GM19240 (cell line): ENCODE data around the gene LPP.

ENCODE experiments used
- DNase-seq: peaks from one replicate; pipeline ENCODE4 v3.0.0; 2011; ENCODE audit warnings: low spot score; ENCODE audit not compliant: insufficient read length

LPP gene

DNA sequence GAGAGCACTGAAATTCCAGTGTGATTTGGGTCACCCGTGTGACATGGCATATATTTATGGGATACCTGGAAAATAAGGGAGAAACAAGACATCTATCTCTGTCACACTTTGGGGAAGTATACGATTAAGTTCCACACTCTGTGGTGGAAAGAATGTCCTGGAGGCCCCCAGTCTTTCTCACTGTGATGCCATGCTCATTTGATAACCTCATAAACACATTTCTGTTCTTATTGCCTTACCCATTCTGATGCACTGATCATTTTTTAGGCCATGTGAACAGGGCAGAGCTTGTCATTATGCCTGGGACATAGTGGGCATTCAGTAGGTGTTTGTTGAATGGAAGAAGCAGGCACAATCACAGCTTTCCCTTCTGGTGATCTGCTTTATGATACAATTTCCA lies 668.5 kb downstream of the LPP start:
- no peak for DNase-seq

DNA sequence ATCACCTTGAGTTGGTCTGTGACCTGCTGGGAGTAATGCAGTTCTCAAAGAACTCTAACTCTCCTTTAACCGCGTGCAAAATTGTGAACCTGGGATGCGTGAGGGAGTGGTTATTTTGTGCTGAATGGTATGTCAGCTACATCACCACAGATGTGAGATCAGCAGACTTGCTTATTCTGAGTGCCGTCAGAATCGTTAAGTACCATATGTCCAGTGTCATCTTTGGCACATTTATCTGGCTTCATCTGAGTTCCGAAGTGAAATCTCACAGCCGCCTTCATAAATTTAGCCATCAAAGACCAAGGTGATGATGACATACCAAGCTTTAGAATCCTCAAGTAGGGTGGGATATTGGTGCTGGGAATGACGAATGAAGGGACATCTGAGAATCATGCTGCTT lies 670.6 kb downstream of the LPP start:
- no peak for DNase-seq

DNA sequence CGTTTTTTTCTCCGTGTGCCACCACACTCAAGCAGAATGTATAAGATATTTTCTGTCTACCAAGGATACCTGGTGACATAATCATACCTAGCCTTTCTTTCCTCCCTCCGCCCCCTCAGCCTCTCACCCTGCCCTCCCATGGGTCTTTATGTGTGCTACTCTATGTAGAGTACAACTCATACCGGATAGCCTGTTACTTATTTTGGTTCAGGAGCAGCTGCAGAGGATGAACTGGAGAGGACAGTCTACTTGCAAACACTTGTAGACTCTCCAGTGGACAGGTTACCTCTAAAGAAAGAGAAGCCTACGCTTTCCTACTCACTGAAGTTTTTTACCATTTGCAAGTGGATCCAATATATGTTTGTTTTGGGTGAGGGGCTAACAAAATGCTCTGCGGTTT lies 671.9 kb downstream of the LPP start:
- no peak for DNase-seq

DNA sequence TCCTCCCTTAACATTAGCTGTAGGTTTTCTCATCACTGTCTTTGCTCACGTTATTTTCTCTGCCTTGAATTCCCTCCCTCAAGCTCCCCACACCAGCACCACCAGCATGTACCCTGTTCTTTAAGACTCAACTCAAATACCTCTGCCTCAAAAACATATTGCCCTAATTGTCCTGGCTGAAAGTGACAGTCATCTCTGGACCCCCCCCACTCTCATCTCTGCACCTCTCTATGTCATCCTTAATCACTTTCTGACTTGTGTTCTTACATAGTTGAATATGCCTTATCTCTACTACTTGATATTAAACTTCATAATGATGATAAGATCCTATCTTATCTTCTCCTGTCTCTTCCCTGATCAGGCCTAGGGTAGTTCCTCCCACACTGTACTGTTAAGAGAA lies 672.6 kb downstream of the LPP start:
- DNase-seq: no peak

DNA sequence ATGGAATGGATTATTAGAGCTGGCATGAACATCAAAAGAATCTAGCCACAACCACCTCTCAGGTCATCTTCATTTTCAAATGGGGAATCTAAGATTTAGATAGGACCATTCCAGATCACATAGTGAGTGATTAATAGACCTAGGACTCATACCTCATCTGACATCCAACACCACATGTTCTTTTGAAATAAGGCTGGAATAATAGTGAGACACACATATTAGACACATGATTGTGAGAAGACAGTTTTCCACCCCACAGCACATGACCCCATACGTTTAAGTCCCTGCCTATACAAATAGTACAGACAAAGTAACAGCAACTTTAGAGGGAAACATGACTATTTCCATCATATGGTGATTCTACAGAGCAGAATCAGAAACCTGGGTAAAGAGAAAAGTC lies 673.1 kb downstream of the LPP start:
- no peak for DNase-seq

DNA sequence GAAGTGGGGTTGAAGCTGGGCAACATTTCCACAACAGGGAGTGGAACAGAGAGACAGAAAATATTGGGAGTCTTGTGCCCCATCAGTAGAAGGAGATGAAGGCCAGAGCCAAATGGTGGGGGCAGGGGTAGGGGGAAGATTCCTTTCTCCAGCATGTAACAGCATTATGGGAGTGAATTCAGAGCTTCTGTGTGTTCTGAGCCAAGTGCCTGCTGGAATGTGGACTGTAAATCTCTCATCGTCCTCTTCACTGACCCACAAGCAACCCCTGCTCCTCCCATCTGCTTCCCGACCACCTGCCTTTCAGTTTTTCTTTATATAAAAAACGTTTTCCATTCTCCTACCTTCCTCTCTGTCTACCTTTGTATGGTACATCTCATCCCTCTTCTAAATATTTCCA lies 673.6 kb downstream of the LPP start:
- DNase-seq: no peak

DNA sequence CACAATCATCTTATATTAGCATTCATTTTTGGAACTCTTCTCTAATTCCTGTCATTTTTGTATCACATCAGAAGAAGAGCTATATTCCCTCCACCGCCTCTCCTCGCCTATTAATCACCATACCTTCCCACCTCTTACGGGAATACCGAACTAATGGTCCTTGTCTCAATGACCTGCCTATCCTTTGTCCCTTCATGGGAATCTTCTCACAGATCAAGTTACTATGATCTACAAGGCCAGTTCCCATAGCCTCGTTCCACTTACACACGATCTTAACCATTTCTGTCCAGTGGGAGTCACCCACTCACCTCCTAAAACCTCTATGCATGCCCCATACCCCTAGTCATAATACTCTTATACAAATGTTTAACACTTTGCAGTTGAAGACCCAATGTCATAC lies 675.2 kb downstream of the LPP start:
- DNase-seq: no peak

DNA sequence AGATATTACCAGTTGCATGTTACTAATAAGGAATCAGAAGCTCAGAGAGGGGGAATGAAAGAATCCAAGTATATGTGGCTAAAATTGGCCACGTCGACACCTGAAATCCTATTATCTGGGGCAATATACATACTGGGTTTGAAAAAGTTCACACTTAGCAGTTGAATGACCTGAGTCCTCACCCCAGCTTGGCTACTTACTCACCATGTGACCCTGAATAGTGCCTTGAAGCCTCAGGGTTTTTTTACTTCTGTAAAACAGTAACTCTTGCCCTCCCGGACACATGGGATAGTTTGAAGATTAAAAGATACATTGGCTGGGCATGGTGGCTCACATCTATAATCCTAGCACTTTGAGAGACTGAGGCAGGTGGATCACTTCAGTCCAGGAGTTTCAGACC lies 675.6 kb downstream of the LPP start:
- DNase-seq: no peak

DNA sequence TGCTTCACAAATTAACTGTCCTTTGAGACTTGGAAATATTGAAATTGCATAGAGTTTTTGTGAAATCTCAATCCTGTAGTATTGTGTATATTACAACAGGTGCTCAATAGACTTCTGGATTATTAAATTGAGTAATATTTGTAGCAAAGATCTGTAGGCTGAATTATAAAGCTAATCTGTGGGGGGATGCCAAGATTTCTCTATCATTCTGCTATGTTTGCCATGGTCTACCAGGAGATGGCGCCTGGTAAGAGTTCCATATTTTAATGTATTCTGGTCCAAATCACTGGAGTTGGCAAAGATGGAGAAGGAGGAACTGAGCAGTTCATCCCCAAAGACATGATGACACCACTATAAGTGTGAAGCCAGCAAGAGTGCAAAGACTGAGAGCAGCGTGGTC lies 676.9 kb downstream of the LPP start:
- DNase-seq: no peak

DNA sequence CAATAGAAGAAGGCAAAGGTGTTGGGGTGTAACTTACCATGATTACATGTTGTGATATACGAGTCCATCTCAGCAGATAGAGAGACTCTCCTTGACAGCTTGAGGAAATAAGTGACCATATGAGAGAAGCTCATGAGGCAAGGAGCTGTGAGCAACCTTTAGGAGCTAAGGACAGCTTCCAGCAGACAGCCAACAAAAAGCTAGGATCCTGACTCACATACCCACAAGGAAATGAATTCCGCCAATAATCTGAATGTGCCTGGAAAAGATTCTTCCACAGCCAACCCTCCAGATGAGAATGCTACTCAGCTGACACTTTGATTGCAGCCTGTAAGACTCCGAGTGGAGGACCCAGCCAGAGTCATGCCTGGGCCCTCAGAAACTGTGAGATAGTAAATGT lies 678.2 kb downstream of the LPP start:
- DNase-seq: no peak

DNA sequence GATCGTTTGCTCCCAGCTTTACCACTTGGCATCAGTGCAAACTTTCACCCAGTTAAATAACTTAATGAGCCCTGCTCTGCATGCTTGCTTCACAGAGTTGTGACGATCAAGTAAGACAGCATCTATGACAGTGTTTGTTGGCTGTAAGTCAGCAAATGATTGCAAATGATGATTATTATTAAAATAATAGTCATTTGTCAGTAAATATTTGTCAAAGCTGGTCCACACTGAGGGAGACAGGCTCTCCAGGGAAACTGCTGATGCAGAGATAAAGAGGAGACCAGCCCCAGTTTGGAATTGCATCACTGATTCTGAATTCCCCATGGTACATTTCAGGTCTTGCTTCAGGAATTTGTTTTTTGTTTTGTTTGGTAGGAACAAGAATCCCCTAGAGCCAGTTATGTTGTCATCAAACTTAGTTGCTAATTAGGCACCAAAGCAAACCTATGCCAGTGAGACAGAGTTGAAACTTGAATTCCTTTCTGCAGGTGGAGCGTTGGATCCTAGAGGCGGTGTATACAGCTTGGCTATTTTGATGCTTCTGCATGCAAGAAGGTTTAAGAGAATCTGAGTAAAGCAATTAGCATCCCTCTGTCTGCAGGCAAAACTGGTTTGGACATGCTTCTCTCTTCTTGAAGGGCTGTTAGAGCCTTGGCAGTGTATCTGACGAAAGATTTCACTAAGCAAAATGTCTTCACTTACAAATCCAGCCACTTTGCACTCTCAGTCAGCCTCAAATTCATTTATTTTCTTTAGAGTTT lies 679.2 kb downstream of the LPP start:
- no peak for DNase-seq

DNA sequence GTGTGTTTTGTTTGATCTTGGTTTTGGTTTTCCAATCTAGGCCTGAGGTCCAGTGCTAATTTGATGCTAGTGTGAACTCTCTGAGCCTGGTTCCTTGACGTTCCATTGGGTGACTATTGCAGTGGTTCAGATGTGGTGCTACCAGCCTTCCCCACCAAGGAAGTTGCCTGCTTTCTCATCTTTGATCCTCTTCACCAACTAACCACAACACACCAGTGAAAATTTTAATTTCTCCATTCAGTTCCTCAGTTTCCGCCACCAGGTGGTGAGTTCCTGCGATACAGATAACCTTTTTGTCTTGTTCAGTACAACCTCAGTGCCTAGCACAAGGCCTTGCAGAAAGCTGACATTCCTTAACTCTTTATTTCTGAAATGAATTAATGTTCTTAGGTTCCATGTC lies 680.4 kb downstream of the LPP start:
- DNase-seq: no peak

DNA sequence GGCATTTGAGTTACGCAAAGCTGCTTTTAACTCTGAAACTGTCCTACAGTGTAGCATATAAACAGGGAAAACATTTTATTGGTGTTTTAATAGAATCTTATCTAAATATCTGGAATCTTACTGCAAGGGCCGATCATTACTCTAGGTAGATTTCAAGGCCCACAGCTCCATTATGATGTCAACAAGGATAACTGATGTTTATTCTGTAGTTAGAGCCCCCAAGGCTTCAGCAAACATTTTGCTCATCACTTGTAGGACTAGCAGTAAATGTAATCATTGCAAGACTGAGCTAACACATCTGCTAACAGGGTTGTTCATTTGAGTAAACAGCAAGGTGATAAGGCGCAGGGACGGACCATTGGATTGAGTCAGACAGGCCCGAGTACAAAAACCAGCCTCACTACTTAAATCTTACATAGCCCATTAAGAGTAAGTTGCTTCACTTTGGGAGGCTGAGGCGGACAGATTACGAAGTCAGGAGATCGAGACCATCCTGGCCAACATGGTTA lies 685.3 kb downstream of the LPP start:
- DNase-seq: no peak

DNA sequence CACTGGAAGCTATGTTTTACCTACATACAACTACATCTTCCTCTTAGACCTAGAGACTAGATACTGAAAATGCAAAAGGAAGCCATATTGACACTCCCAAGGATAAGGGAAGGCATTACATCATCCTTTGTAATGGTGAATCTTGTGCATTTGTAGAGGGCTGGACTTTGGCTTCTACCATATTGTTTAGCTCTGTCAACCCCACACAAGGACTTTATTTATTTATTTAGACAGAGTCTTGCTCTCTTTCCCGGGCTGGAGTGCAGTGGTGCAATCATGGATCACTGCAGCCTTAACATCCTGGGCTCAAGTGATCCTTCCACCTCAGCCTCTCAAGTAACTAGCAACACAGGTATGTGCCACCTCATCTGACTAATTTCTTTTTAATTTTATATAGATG lies 686.3 kb downstream of the LPP start:
- no peak for DNase-seq

DNA sequence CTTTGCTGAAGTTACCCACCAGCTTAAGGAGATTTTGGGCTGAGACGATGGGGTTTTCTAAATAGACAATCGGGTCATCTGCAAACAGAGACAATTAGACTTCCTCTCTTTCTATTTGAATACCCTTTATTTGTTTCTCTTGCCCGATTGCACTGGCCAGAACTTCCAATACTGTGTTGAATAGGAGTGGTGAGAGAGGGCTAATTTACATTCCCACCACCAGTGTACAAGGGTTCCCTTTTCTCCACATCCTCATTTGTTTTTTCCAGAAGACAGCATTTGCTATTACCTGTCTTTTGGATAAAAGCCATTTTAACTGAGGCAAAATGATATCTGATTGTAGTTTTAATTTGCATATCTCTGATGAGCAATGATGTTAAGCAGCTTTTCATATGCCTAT lies 687.9 kb downstream of the LPP start:
- DNase-seq: no peak

DNA sequence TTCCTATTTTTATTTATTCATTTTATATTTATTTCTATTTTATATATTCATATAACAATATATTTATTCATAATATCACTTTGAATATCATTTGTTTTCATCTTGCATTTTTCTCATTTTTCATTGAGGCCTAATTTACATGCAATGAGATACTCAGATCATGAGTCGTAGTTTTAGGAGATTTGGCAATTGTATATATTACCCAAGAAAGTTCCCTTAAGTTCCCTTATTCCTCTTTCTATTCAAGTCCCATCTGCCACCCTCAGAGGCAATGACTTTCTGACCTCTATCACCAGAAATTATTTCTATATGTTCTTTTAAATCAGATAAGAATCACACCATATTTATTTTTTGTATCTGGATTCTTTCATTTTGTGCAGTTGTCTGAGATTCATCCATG lies 688.7 kb downstream of the LPP start:
- DNase-seq: no peak

DNA sequence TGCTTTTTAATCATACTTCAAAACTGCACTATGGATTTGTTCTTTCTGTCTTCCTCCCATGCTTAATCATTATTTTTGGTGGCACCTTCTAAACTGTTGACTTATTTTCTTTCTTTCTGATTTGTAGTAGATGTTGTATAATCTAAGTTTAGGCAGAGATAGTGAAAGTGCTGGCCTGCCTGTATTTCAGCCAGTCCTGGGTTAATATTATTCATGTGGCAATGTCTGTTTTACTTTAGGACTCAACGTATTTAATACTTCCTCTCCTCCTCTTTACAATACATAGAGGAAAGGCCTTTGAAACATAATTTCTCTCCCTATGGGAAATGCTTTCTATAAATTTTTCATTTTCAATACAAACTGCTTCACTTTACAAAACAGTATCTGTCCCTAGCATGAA lies 690.1 kb downstream of the LPP start:
- DNase-seq: no peak

DNA sequence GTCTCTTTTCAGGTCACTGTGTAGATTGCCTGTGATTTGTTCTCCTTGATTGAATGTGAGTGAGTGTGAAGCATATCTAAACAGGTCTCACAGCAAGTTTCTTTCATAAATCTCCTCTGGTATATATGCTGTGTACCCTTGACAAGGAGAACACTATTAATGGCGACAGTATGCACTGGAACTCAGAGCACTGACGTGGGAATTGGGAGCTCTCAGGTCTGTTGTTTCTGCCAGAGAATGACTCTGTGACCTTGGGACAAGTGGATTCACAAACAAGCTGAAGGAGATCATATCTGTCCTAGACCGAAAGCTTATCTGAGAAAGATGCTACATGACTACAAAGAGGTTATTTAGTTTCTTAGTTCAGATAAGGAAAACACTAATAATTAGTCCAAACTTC lies 691.6 kb downstream of the LPP start:
- DNase-seq: no peak

DNA sequence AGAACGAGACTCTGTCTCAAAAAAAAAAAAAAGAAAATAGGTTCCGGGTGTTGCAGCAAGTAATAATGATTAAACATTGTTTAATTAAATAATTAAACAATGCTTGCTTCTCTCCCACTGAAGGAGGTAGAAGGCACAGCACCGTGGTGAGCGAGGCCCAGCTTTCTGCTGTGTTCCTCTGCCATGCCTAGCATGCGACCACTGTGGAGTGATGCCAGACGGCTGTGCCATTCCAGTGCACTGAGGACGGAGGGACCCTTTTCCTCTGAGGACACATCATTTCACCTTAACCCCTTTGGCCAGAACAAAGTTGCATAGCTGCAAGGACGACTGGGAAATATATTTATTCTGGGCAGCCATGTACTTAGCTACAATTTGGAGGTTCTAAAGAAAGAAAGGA lies 695.0 kb downstream of the LPP start:
- DNase-seq: no peak

DNA sequence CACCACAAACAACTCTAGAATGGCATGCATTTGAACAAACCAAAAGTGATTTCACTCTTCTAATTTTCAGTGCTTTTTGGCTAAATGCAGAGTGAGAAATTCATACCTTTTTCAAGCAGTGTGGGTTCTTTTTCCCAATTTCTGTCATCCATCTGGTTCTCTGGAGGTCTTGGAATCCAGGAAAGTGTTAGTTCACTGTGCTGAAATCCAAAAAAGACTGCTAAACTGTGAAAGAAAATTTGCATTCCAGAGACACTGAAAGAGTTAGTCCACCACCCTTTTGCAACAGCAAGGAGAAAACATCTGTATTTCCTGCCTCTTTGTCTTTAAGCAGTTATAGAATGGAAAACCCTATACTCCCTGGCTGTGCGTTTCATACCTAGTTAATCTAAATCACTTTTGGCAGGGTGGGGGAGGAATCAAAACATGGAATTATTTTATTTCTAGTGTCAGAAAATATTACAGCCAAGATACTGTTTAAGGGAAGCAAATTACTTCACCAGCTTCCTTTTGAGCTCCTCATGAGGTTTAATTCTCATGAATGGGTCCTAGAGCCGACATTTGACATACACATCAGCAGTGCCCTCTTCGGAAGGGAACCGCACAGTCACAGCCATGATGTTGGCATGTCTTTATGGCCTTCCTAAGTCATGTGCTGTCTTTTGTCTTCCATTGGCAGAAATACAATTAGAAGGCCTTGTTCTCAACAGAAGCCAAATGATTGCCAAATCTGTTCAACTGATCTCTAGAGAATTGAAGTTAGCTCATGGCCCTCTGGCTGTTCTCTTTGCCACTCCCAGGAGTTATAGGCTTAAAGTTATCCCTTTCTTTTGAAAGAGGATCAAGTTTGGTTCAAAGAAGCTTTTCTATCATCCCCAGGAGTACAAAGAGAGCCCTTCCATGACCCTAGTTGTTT lies 700.2 kb downstream of the LPP start:
- no peak for DNase-seq

DNA sequence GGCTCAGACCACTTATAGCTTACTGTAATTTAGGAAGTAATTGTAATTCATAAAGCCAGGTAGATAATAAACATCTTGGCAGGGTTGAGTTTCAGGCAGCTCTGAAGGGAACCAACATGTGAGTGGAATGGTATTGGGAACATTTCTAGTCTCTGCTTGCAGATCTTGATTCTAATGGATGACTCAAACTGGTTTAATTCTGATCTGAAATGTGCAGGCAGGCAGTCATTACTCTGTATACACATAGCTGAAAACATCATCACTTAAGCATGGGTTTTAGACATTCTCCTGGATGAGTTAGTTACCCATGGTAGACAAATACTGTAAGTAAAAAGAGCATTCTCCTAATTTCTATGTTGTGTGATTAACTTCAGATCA lies 700.8 kb downstream of the LPP start:
- DNase-seq: no peak

DNA sequence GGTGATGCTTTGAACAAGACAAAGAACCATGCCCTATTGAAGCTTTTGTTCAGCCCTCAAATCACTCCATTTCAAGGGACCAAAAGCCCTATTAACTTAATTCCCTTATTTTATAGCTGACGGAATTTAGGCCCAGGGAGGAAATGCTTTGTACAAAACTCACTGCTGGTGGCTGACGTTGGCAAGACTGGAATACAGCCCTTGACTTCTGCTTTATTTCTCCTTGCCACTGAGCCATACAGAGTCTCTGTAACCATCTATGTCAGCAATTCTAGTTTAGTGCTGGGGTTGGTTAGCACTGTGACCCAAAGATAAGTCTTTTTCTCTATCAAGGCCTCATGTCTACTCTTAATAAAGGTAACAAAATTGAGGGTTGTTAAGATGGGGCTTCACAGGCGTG lies 701.7 kb downstream of the LPP start:
- no peak for DNase-seq

DNA sequence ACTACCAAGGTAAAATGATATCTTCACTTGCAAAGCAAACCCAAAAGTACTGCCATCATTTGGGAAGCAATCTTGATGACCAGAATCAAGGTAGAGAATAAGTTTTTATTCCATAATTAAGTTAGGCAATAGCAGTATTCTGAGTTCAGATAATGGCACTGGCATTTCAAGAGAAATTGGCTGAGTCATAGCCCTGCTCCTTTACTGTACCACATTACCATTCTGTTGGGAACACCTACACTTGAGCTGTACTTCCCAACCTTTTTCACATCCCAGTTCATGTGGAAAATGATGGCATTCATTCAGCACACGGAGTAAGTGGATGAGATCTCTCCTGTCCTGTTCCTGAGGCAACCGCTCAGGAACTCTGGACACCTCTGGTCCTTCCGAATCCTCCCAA lies 706.2 kb downstream of the LPP start:
- DNase-seq: no peak
